HG03565 (cell line): Measurements from ENCODE around the gene CGN.

Source experiments
- ATAC-seq: cut with Tn5 transposase; IDR thresholded peaks from one replicate; pipeline ENCODE4 v1.9.1; 2021; ENCODE audit warnings: mild to moderate bottlenecking, moderate library complexity; ENCODE audit not compliant: unreplicated experiment

CGN gene

GRCh38 chr1:151584780-151585179 is 73.6 kb downstream of the CGN start:
- ATAC-seq, result no peak

GRCh38 chr1:151585622-151586021 is 74.4 kb downstream of the CGN start:
- ATAC-seq, result no peak
